ENCODE measurements around the gene SHC4.
A peak's percentile ranks its signal among the peaks of the same experiment; 100 is the strongest.

The SHC4 gene

DNA sequence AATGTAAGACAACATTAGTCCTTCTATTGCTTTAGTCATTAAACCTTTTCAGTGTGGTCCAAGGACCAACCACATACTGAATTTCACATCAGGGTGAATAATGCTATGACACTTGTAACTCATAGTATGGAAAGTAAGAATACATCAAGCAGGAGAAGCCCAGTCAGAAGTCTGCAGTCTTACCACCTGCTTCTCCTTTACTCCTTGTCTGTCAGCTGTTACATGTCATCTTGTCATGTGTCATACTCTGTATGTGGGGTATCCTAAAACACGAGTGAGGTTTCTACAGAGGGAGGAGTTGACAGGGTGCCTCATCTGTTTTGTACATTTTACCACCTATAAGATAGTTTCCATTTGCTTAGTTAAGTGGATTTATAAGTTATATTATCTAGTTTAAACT is 118.6 kb downstream of the SHC4 start:
- no peaks in the 10 kb centered on the region for H3K27me3 Mint-ChIP-seq

DNA sequence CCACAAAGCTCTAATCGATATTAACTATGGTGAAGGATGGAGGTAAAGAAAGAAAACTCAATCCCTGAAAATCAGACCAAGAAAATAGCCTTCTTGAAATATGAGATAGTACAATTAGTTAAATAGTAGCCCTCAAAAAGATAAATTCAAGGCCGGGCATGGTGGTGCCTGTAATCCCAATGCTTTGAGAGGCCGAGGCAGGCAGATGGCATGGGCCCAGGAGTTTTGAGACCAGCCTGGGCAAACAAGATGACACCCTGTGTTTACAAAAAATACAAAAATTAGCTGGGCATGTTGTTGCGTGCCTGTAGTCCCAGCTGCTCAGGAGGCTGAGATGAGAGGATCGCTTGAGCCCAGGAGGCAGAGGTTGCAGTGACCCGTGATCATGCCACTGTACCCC is 121.2 kb downstream of the SHC4 start:
- H3K36me3 Mint-ChIP-seq (ENCODE audit: low read depth) = no peaks in the 10 kb centered on the region
- DNase-seq = no peak
- peaks cover 2% of the 10 kb centered on the region for H3K27me3 Mint-ChIP-seq
- no peaks in the 10 kb centered on the region for H3K4me1 Mint-ChIP-seq (ENCODE audit: low read depth)
- H3K4me3 Mint-ChIP-seq = no peak overlapping the region
- no peaks in the 10 kb centered on the region for H3K9me3 Mint-ChIP-seq
- H3K27ac Mint-ChIP-seq = no peak overlapping the region

More for the DNA sequence above, 118.6 kb downstream of the SHC4 start:
- H3K4me3 Mint-ChIP-seq = no peak overlapping the region
- no peak for DNase-seq
- H3K9me3 Mint-ChIP-seq = no peaks in the 10 kb centered on the region
- no peak overlapping the region for H3K27ac Mint-ChIP-seq
- H3K4me1 Mint-ChIP-seq (ENCODE audit: low read depth) = no peaks in the 10 kb centered on the region
- H3K36me3 Mint-ChIP-seq (ENCODE audit: low read depth) = no peaks in the 10 kb centered on the region

DNA sequence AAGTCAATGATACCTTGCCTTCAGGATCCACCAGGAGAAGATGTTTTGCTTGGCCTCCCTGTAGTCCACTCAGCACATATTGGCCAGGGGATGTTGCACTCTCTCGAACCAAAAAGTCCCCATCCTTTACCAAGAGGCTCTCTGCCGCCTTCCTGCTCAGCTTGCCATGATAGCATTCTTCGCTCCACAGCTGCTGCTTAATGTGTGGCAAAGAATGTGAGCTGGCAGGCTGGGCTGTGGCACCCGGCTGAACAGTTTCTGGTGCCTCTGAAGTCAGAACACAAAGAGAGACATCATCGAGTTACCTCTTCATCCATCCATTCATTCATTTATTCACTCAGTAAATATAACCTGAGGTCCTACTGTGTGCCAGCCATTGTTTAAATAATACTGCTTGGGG is 129.0 kb downstream of the SHC4 start:
- H3K9me3 Mint-ChIP-seq = peaks cover 15% of the 10 kb centered on the region
- H3K27ac Mint-ChIP-seq = no peak overlapping the region
- H3K4me3 Mint-ChIP-seq = no peak overlapping the region
- no peaks in the 10 kb centered on the region for H3K36me3 Mint-ChIP-seq (ENCODE audit: low read depth)
- no peaks in the 10 kb centered on the region for H3K4me1 Mint-ChIP-seq (ENCODE audit: low read depth)
- peaks cover 35% of the 10 kb centered on the region for H3K27me3 Mint-ChIP-seq
- DNase-seq = no peak

DNA sequence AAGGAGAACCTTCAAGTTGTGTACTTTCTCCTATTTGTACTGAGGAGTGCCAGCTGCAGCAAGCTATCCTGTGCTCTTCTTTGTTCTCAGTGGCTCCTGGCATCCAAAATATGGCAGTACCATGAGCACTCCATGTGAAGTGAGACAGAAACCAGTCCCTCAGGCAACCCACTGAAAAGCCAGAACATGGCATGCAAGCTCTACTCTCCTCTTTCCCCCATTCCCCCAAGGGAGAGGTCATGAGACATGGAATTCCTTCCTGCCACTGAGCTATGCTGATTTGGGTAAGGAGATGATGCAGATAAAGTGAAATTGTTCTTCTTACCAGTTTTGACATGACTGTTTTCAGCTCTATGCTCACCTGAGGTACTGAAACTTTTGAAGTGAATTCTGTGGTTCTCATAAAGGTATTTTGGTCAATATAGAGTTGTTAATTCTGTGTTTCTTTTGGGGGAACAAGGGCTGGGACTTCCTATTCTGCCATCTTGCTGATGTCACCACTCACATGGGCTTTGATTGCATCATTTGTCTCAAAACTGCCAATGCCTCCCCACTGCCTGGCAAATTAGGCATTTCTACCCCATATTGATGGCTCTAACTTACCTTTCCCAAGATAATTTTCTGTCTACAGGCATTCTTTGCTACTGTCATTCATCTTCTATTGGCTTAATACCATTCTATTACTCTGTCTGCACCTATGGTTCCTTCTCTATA is 130.0 kb downstream of the SHC4 start:
- H3K27ac Mint-ChIP-seq = no peak overlapping the region
- no peaks in the 10 kb centered on the region for H3K36me3 Mint-ChIP-seq (ENCODE audit: low read depth)
- peaks cover 32% of the 10 kb centered on the region for H3K27me3 Mint-ChIP-seq
- peaks cover 15% of the 10 kb centered on the region for H3K9me3 Mint-ChIP-seq
- H3K4me3 Mint-ChIP-seq = no peak overlapping the region
- no peaks in the 10 kb centered on the region for H3K4me1 Mint-ChIP-seq (ENCODE audit: low read depth)
- DNase-seq = no peak

DNA sequence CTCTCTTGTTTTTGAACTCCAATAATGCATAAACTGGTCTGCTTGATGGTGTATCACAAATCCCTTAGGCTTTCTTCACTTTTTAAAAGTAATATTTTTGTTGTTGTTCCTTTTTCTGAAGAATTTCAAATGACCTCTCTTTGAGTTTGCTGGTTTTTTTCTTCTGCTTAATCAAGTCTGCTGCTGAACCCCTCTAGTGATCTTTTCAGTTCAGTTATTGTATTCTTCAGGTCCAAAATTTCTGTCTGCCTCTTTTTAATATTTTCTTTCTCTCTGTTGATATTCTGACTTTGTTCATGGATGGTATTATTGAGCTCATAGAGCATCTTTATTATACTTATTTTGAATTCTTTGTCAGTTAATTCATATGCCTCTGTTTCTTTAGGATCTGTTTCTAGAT is 131.1 kb downstream of the SHC4 start:
- Mint-ChIP-seq H3K4me1 (ENCODE audit: low read depth) (no peaks in the 10 kb centered on the region), H3K36me3 (ENCODE audit: low read depth) (no peaks in the 10 kb centered on the region), H3K9me3 (peaks cover 15% of the 10 kb centered on the region), H3K27ac (no peak overlapping the region), H3K27me3 (peaks cover 32% of the 10 kb centered on the region), H3K4me3 (no peak overlapping the region)
- DNase-seq = no peak

DNA sequence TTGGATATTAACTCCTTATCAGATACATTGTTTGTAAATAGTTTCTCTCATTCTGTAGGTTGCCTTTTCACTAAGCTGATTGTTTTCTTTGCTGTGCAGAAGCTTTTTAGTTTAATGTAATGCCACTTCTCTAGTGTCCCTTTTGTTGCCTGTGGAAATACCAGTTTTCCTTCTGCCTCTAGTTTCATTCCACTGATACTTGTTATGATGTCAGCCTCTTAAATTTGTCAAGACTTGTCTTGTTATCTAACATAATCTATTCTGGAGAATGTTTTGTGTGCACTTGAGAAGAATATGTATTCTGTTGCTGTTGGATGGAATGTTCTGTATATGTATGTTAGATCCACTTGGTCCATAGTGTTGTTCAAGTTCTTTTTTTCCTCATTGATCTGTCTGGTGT is 134.8 kb downstream of the SHC4 start:
- Mint-ChIP-seq H3K4me3 (no peak overlapping the region), H3K36me3 (ENCODE audit: low read depth) (no peaks in the 10 kb centered on the region), H3K9me3 (peaks cover 15% of the 10 kb centered on the region), H3K27ac (no peak overlapping the region), H3K27me3 (peaks cover 10% of the 10 kb centered on the region), H3K4me1 (ENCODE audit: low read depth) (peaks cover 6% of the 10 kb centered on the region)
- DNase-seq = no peak

DNA sequence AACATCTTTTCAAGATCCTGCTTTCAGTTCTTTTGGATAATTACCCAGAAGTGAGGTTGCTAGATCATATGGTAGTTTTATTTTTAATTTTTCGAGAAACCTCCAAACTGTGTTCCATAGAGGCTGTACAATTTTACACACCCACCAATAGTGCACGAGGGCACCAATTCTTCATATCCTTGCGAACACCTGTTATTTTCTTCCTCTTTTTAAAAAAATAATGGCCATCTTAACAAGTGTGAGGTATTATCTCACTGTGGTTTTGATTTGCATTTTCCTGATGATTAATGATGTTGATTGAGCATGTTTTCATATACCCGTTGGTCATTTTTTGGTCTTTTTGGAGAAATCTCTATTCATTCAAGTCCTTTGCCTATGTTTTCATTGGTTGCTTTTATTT is 135.2 kb downstream of the SHC4 start:
- H3K27me3 Mint-ChIP-seq = peaks cover 9% of the 10 kb centered on the region
- H3K27ac Mint-ChIP-seq = no peak overlapping the region
- DNase-seq = no peak
- H3K4me3 Mint-ChIP-seq = no peak overlapping the region
- peaks cover 10% of the 10 kb centered on the region for H3K9me3 Mint-ChIP-seq
- peaks cover 6% of the 10 kb centered on the region for H3K4me1 Mint-ChIP-seq (ENCODE audit: low read depth)
- H3K36me3 Mint-ChIP-seq (ENCODE audit: low read depth) = no peaks in the 10 kb centered on the region

DNA sequence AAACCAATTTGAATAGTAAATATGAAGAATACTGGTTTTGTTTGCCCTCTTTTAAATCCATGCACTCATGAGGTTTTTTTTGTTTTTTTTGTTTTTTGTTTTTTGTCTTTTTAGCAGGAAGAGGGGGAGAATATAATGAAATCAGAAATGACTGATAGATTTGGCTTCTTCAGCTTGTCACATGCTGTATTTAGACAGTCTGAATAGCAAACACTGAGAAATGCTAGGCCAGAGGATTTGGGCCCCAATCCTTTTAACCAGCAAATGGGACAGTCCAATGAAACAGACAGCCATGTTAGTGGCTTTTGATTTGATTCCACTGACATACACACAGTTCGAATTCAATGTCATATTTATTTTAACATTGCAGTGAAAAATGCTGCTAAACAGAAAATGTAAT is 138.6 kb downstream of the SHC4 start:
- DNase-seq = no peak

DNA sequence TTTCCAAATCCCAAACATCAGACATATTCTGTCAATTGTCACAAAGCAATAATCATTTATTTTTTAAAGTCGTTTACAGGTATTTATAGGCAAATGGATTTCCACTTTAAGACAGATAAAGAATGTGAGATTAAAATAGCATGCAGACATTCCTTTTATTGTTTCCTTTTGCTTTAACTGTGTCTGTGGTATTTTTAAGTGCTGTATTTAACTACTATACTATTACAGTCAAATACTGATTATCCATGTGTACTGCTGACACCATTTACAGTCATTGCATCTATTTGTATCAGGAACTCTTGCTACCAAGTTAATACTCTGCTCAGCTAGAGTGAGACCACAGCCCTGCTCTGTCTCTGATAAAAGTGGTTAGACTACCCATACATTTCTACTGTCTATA is 140.0 kb downstream of the SHC4 start:
- H3K36me3 Mint-ChIP-seq (ENCODE audit: low read depth) = no peaks in the 10 kb centered on the region
- H3K27ac Mint-ChIP-seq = no peak overlapping the region
- H3K9me3 Mint-ChIP-seq = no peaks in the 10 kb centered on the region
- DNase-seq = no peak
- no peak overlapping the region for H3K4me3 Mint-ChIP-seq
- peaks cover 15% of the 10 kb centered on the region for H3K27me3 Mint-ChIP-seq
- peaks cover 6% of the 10 kb centered on the region for H3K4me1 Mint-ChIP-seq (ENCODE audit: low read depth)

More for the DNA sequence above, 138.6 kb downstream of the SHC4 start:
- Mint-ChIP-seq H3K4me3 (no peak overlapping the region), H3K4me1 (ENCODE audit: low read depth) (peaks cover 6% of the 10 kb centered on the region), H3K36me3 (ENCODE audit: low read depth) (no peaks in the 10 kb centered on the region), H3K27ac (no peak overlapping the region), H3K9me3 (no peaks in the 10 kb centered on the region), H3K27me3 (peaks cover 15% of the 10 kb centered on the region)

DNA sequence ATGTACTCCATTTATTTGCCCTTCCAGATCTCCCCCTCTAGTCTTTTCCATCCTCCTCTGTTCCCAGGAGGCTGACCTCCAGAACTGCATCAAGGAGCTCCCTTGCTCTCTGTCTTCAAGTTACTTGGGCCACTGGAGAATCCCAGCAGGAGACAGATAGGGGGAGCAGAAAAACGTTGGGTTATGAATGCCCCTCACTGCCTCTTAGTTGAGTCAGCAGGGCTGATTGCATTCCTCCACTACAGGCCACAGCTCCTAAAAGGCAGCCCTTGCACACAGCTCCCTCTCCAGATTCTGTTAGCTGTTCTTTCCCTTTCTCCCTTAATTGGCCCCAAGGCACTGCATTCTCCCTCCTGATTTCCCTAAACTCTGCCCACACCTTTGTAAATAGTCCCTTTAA is 140.5 kb downstream of the SHC4 start:
- Mint-ChIP-seq H3K4me3 (no peak overlapping the region), H3K27ac (no peak overlapping the region), H3K9me3 (no peaks in the 10 kb centered on the region), H3K36me3 (ENCODE audit: low read depth) (no peaks in the 10 kb centered on the region), H3K4me1 (ENCODE audit: low read depth) (peaks cover 6% of the 10 kb centered on the region), H3K27me3 (peaks cover 15% of the 10 kb centered on the region)
- no peak for DNase-seq

DNA sequence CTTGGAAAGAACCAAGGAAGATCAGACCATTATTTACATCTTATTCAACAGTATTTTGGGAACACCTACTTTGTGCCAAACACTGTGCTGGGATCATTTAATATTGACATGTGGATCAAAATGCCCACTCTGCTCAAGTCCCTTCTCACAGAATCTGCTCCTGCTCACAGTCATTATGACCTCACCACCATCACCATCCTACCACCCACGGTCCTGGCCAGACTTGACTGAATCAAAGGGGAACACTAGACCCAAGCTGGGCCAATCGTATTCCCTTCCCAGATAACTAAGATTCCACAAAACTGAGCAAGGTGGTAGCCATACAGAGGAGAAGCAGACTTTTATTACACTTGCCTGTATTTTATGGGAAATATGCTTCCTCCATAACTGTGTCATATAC is 149.4 kb downstream of the SHC4 start:
- DNase-seq = no peak
- Mint-ChIP-seq H3K9me3 (no peaks in the 10 kb centered on the region), H3K4me1 (ENCODE audit: low read depth) (peaks cover 16% of the 10 kb centered on the region), H3K36me3 (ENCODE audit: low read depth) (peaks cover 9% of the 10 kb centered on the region), H3K4me3 (no peak overlapping the region), H3K27me3 (peaks cover 5% of the 10 kb centered on the region), H3K27ac (no peak overlapping the region)

DNA sequence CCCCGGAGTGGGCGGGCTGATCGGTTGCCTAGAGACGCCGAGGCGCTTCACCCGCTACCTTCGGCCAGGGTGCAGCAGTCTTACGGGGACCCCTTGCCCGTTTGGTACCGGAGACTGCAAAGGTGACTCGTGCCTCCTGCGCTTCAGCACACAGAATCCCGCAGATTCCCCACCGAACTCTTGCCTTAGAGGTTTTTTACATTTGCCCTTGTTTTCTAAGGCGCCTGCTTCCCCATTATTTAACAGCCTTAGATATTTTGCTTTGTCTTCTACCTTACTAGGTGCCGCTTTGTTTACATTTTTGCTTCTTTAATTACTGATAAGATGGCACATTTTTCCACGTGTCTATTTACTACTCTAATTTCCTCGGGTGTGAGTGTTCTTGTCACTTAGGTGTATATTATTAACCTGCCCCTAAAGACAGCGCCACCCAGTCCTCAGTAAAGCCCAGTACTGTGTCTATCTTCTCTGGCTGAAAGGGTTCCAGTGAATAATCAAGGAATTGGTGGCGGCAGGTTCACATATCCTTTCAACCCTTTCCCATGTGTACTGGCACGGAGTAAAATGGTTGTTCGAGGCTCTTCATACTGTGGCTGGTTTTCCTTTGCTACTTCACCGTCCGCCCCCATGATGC is 152.3 kb downstream of the SHC4 start:
- Mint-ChIP-seq H3K27ac (peak overlapping the region; percentile 72), H3K4me1 (ENCODE audit: low read depth) (peaks cover 27% of the 10 kb centered on the region), H3K36me3 (ENCODE audit: low read depth) (peaks cover 20% of the 10 kb centered on the region), H3K27me3 (peaks cover 3% of the 10 kb centered on the region), H3K4me3 (peak overlapping the region; percentile 96), H3K9me3 (no peaks in the 10 kb centered on the region)
- no peak for DNase-seq

DNA sequence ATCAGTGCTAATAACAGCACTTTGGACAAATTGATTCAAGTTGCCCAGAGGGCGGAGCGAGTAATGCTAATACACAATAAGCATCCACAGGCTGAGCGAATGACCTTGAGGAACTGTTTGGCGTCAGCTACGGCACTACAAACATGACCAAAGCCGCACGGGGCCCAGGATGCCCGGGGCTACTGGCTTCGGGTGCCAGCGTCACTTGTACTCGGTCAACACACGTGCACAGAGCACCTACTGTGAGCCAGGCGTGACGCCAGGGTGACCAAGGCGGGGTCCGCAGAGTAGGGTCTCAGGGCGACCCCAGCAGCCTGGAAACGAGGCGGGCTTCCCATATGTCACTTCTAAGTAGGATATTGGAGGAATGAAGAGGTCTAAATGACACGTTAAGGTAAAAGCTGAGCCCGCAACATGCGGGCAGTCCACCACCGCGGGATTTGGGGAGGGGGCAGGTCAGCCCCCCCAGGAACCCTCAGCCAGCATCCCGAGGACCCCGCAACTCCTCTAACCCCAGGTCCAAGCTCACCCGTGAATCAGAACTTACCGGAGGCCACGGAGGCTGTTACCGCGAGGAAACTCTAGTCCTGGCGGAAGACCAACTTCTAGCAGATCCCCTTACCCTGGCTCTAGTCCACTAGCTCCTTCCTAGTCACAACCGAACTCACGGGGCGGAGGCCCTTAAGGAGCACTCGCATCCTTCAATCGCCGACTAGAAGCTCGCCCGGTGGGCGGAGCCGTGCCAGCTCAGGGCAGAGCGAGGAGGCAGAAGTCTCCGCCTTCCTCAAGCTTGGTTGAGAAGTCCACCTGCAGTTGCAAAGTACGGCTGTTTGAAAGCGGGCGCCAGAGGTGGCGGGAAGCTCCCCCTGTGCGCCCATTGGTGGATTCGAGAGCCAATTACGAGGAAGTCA is 153.1 kb downstream of the SHC4 start, which contains the start of gene CEP152:
Gene CEP152 (minus strand): TSS at position 656 of the 911 bp plus-strand sequence. CDS start 5,420 bp downstream, outside the sequence.
- peak within 1 kb of the TSS; percentile 96 for H3K4me3 Mint-ChIP-seq
- peaks cover 32% of the 10 kb centered on the region for H3K4me1 Mint-ChIP-seq (ENCODE audit: low read depth)
- peaks cover 26% of the 10 kb centered on the region for H3K36me3 Mint-ChIP-seq (ENCODE audit: low read depth)
- H3K9me3 Mint-ChIP-seq = no peaks in the 10 kb centered on the region
- H3K27ac Mint-ChIP-seq = peak within 1 kb of the TSS; percentile 96
- H3K27me3 Mint-ChIP-seq = peaks cover 3% of the 10 kb centered on the region
- DNase-seq = peak; percentile 96

DNA sequence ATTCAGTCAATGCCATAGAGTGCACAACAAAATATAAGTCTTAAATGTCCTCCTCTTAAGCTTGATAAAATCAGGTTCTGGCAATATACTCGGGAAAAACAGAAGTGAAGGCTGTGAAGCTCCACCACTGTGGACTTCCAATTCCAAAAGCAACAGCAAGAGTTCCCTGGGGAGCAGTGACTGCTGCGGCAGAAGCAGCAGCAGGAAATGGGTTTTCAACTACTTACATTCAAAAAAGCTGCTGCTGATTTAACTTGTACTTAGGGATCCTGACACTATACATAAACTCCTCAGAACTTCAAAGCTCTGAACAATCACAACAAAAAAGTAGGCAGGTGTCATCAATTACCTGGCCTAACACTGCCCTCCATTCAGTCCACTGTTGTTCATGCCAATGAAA is 157.6 kb downstream of the SHC4 start:
- Mint-ChIP-seq H3K27ac (no peak overlapping the region), H3K9me3 (no peaks in the 10 kb centered on the region), H3K4me3 (no peak overlapping the region), H3K27me3 (no peaks in the 10 kb centered on the region), H3K36me3 (ENCODE audit: low read depth) (peaks cover 67% of the 10 kb centered on the region), H3K4me1 (ENCODE audit: low read depth) (peaks cover 43% of the 10 kb centered on the region)
- no peak for DNase-seq
